Measurements from ENCODE around the gene DBH. TPM values are rescaled to one million over a fixed set of nuclear protein-coding genes. Genes with fewer than 3 reads are reported as not detected.

The DBH gene
- total and polyA plus RNA-seq, 2 of the 13 experiments (the other 11 are each of a cell fraction or from before 2014, with no cell fraction given) = not detected

- no peak overlapping the region for H2AFZ ChIP-seq (ENCODE audit: low read length)
- in situ Hi-C loops (cut with HindIII; ENCODE audit: extremely low pct_ligation_motif_present, low pct_unique_long_range_greater_than_20kb) = no loop called here
- BruUV-seq (replicated peaks) = no TSS peak
These were observed 48.7 kb upstream of the DBH start for GRCh38 chr9:133587466-133587865.

More at GRCh38 chr9:133587466-133587865, 48.7 kb upstream of the DBH start:
- POLR2A ChIA-PET = no interaction called here
- WGBS (ENCODE audit: low lambda C conversion rate) = 0% methylated on average over 1 of the region's 6 CpGs
- no peak for DNase-seq (ENCODE audit: low spot score)
- Histone ChIP-seq H3K79me2 (ENCODE audit: insufficient read depth, low read length) (no peaks in the 10 kb centered on the region), H3K9me3 (ENCODE audit: low read length) (no peaks in the 10 kb centered on the region), H3K4me1 (ENCODE audit: insufficient read depth, low read length) (no peaks in the 10 kb centered on the region), H3K9ac (ENCODE audit: insufficient read depth, low read depth, low read length) (no peak overlapping the region), H3K4me3 (replicated peaks in 1 of 3; ENCODE audit: insufficient read depth in 1 of 3, low read depth in 2 of 3, low read length in 3 of 3) (no peak overlapping the region), H4K20me1 (ENCODE audit: insufficient read depth, low read length) (no peaks in the 10 kb centered on the region), H3K4me2 (ENCODE audit: low read depth, low read length) (no peak overlapping the region), H3K27me3 (ENCODE audit: control insufficient read depth in 1 of 2, insufficient read depth in 2 of 2, low read length in 2 of 2) (peaks cover 18 to 74% of the 10 kb centered on the region in 2 experiments), H3K36me3 (replicated peaks in 1 of 2; ENCODE audit: control insufficient read depth in 1 of 2, insufficient read depth in 2 of 2, low read length in 2 of 2) (no peaks in the 10 kb centered on the region), H3K27ac (ENCODE audit: extremely low read length, insufficient read depth, low read length) (no peak overlapping the region)
- no peak for ATAC-seq
- FAIRE-seq = no peak
- intact Hi-C loops (cut with micrococcal nuclease; ENCODE audit: unreplicated experiment) = loop anchor here (5.0 kb wide), 1 partner anchor 140 kb away; no protein-coding TSS in a partner anchor
- CTCF ChIA-PET (ENCODE audit: low intra/inter-chr PET ratio, low total read pairs) = no interaction called here
- TF ChIP-seq RARA (CRISPR knock-in tag; IDR thresholded peaks at IDR 0.05) (no peak), ZNF224 (CRISPR knock-in tag; IDR thresholded peaks at IDR 0.05) (no peak), EED (CRISPR knock-in tag; IDR thresholded peaks at IDR 0.05) (no peak), BHLHE40 (IDR thresholded peaks at IDR 0.05; ENCODE audit: low read length) (no peak), SP5 (CRISPR knock-in tag; IDR thresholded peaks at IDR 0.05; ENCODE audit: borderline replicate concordance, low read depth) (no peak), CREB1 (IDR thresholded peaks at IDR 0.05) (no peak), CREB1 (CRISPR knock-in tag; IDR thresholded peaks at IDR 0.05) (no peak), SUZ12 (IDR thresholded peaks at IDR 0.05; ENCODE audit: low read depth, low read length) (no peak), ZZZ3 (CRISPR knock-in tag; IDR thresholded peaks at IDR 0.05; ENCODE audit: borderline replicate concordance) (no peak), FLYWCH1 (CRISPR knock-in tag; IDR thresholded peaks at IDR 0.05) (no peak), ZNF777 (CRISPR knock-in tag; IDR thresholded peaks at IDR 0.05) (no peak), XRCC5 (optimal IDR thresholded peaks at IDR 0.05; ENCODE audit: low read length) (no peak), ZNF652 (CRISPR knock-in tag; IDR thresholded peaks at IDR 0.05; ENCODE audit: borderline replicate concordance, low read depth) (no peak), GZF1 (CRISPR knock-in tag; IDR thresholded peaks at IDR 0.05) (no peak), PCBP2 (optimal IDR thresholded peaks at IDR 0.05; ENCODE audit: low read depth, low read length, poor library complexity, severe bottlenecking) (no peak), ZNF367 (CRISPR knock-in tag; IDR thresholded peaks at IDR 0.05; ENCODE audit: borderline replicate concordance) (no peak), SAP130 (CRISPR knock-in tag; IDR thresholded peaks at IDR 0.05; ENCODE audit: low read depth) (no peak), ZNF138 (CRISPR knock-in tag; IDR thresholded peaks at IDR 0.05; ENCODE audit: low read depth) (no peak), RARG (CRISPR knock-in tag; IDR thresholded peaks at IDR 0.05; ENCODE audit: low read depth) (no peak), BRD4 (CRISPR knock-in tag; IDR thresholded peaks at IDR 0.05) (no peak)
- TF ChIP-seq, protein P1, sequence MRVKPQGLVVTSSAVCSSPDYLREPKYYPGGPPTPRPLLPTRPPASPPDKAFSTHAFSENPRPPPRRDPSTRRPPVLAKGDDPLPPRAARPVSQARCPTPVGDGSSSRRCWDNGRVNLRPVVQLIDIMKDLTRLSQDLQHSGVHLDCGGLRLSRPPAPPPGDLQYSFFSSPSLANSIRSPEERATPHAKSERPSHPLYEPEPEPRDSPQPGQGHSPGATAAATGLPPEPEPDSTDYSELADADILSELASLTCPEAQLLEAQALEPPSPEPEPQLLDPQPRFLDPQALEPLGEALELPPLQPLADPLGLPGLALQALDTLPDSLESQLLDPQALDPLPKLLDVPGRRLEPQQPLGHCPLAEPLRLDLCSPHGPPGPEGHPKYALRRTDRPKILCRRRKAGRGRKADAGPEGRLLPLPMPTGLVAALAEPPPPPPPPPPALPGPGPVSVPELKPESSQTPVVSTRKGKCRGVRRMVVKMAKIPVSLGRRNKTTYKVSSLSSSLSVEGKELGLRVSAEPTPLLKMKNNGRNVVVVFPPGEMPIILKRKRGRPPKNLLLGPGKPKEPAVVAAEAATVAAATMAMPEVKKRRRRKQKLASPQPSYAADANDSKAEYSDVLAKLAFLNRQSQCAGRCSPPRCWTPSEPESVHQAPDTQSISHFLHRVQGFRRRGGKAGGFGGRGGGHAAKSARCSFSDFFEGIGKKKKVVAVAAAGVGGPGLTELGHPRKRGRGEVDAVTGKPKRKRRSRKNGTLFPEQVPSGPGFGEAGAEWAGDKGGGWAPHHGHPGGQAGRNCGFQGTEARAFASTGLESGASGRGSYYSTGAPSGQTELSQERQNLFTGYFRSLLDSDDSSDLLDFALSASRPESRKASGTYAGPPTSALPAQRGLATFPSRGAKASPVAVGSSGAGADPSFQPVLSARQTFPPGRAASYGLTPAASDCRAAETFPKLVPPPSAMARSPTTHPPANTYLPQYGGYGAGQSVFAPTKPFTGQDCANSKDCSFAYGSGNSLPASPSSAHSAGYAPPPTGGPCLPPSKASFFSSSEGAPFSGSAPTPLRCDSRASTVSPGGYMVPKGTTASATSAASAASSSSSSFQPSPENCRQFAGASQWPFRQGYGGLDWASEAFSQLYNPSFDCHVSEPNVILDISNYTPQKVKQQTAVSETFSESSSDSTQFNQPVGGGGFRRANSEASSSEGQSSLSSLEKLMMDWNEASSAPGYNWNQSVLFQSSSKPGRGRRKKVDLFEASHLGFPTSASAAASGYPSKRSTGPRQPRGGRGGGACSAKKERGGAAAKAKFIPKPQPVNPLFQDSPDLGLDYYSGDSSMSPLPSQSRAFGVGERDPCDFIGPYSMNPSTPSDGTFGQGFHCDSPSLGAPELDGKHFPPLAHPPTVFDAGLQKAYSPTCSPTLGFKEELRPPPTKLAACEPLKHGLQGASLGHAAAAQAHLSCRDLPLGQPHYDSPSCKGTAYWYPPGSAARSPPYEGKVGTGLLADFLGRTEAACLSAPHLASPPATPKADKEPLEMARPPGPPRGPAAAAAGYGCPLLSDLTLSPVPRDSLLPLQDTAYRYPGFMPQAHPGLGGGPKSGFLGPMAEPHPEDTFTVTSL (CRISPR knock-in tag; IDR thresholded peaks at IDR 0.05; ENCODE audit: borderline replicate concordance) = no peak

Data from HepG2 (cell line).